Measurements from ENCODE around the gene MCTP1.

MCTP1 gene

GRCh38 chr5:94777056-94777880 is 507.6 kb downstream of the MCTP1 start:
- 0 out of 2 replicates have a peak, but pooled peaks have one; percentile 9 for TF ChIP-seq L3MBTL2 (conservative IDR thresholded peaks at IDR 0.05)
- TF ChIP-seq FOXM1 (IDR thresholded peaks at IDR 0.05; ENCODE audit: borderline replicate concordance), result no peak
- peak; percentile 79 for TF ChIP-seq PKNOX1 (IDR thresholded peaks at IDR 0.05)
- ChIA-PET POLR2A (no interaction called here), CTCF (no interaction called here)
- peak; percentile 16 for DNase-seq (ENCODE audit: extremely low spot score)

- TF ChIP-seq SUZ12 (IDR thresholded peaks at IDR 0.05) (no peak), BHLHE40 (IDR thresholded peaks at IDR 0.05; ENCODE audit: borderline replicate concordance) (no peak), ARNT (IDR thresholded peaks at IDR 0.05) (no peak), FOXM1 (IDR thresholded peaks at IDR 0.05; ENCODE audit: borderline replicate concordance) (no peak), NFRKB (IDR thresholded peaks at IDR 0.05) (no peak), ZNF384 (IDR thresholded peaks at IDR 0.05) (no peak), ELF4 (IDR thresholded peaks at IDR 0.05) (no peak), PKNOX1 (IDR thresholded peaks at IDR 0.05) (no peak), FOXA1 (IDR thresholded peaks at IDR 0.05) (no peak), HDGF (IDR thresholded peaks at IDR 0.05; ENCODE audit: borderline replicate concordance) (no peak), SP1 (IDR thresholded peaks at IDR 0.05) (no peak), LEF1 (IDR thresholded peaks at IDR 0.05; ENCODE audit: borderline replicate concordance) (no peak), FOXK2 (IDR thresholded peaks at IDR 0.05) (no peak), L3MBTL2 (conservative IDR thresholded peaks at IDR 0.05) (no peak), CTBP1 (IDR thresholded peaks at IDR 0.05; ENCODE audit: borderline replicate concordance) (no peak), TARDBP (IDR thresholded peaks at IDR 0.05) (no peak)
- POLR2A ChIA-PET, result no interaction called here
- no peak for DNase-seq (ENCODE audit: extremely low spot score)
- CTCF ChIA-PET, result no interaction called here
Observed at GRCh38 chr5:94776167-94776566, 508.7 kb downstream of the MCTP1 start.

GRCh38 chr5:94775088-94775487 is 509.8 kb downstream of the MCTP1 start:
- POLR2A ChIA-PET, result no interaction called here
- CTCF ChIA-PET, result no interaction called here

GRCh38 chr5:94771742-94772141 is 513.2 kb downstream of the MCTP1 start:
- POLR2A ChIA-PET, result interaction anchor here (0.6 kb wide), 1 partner anchor 9 kb away, joined by 4 read pairs; no protein-coding TSS in a partner anchor
- no peak for DNase-seq (ENCODE audit: extremely low spot score)
- CTCF ChIA-PET, result no interaction called here
- no peak for TF ChIP-seq FOXK2 (IDR thresholded peaks at IDR 0.05)
- TF ChIP-seq FOXA1 (IDR thresholded peaks at IDR 0.05), result no peak
- no peak for TF ChIP-seq CTBP1 (IDR thresholded peaks at IDR 0.05; ENCODE audit: borderline replicate concordance)
- no peak for TF ChIP-seq NFRKB (IDR thresholded peaks at IDR 0.05)
- TF ChIP-seq ZNF384 (IDR thresholded peaks at IDR 0.05), result no peak
- TF ChIP-seq ARNT (IDR thresholded peaks at IDR 0.05), result no peak
- no peak for TF ChIP-seq L3MBTL2 (conservative IDR thresholded peaks at IDR 0.05)
- no peak for TF ChIP-seq FOXM1 (IDR thresholded peaks at IDR 0.05; ENCODE audit: borderline replicate concordance)
- TF ChIP-seq BHLHE40 (IDR thresholded peaks at IDR 0.05; ENCODE audit: borderline replicate concordance), result no peak
- no peak for TF ChIP-seq SUZ12 (IDR thresholded peaks at IDR 0.05)
- no peak for TF ChIP-seq PKNOX1 (IDR thresholded peaks at IDR 0.05)
- TF ChIP-seq SP1 (IDR thresholded peaks at IDR 0.05), result no peak
- no peak for TF ChIP-seq TARDBP (IDR thresholded peaks at IDR 0.05)
- TF ChIP-seq ELF4 (IDR thresholded peaks at IDR 0.05), result no peak
- TF ChIP-seq HDGF (IDR thresholded peaks at IDR 0.05; ENCODE audit: borderline replicate concordance), result no peak
- no peak for TF ChIP-seq LEF1 (IDR thresholded peaks at IDR 0.05; ENCODE audit: borderline replicate concordance)

More at GRCh38 chr5:94775088-94775487, 509.8 kb downstream of the MCTP1 start:
- no peak for DNase-seq (ENCODE audit: extremely low spot score)
- no peak for TF ChIP-seq ARNT (IDR thresholded peaks at IDR 0.05)
- TF ChIP-seq HDGF (IDR thresholded peaks at IDR 0.05; ENCODE audit: borderline replicate concordance), result no peak

- POLR2A ChIA-PET, result no interaction called here
- no peak for TF ChIP-seq SP1 (IDR thresholded peaks at IDR 0.05)
Observed at GRCh38 chr5:94769996-94770395, 514.9 kb downstream of the MCTP1 start.

GRCh38 chr5:94761786-94762185 is 523.1 kb downstream of the MCTP1 start:
- POLR2A ChIA-PET, result no interaction called here
- CTCF ChIA-PET, result no interaction called here
- TF ChIP-seq ARNT (IDR thresholded peaks at IDR 0.05) (no peak), L3MBTL2 (conservative IDR thresholded peaks at IDR 0.05) (no peak), CTBP1 (IDR thresholded peaks at IDR 0.05; ENCODE audit: borderline replicate concordance) (no peak)
- no peak for DNase-seq (ENCODE audit: extremely low spot score)

More at GRCh38 chr5:94769996-94770395, 514.9 kb downstream of the MCTP1 start:
- no peak for DNase-seq (ENCODE audit: extremely low spot score)
- CTCF ChIA-PET, result no interaction called here

- CTCF ChIA-PET, result no interaction called here
Observed at GRCh38 chr5:94761055-94761454, 523.8 kb downstream of the MCTP1 start.

More at GRCh38 chr5:94761055-94761454, 523.8 kb downstream of the MCTP1 start:
- DNase-seq (ENCODE audit: extremely low spot score), result no peak
- POLR2A ChIA-PET, result no interaction called here
- TF ChIP-seq BHLHE40 (IDR thresholded peaks at IDR 0.05; ENCODE audit: borderline replicate concordance) (no peak), TARDBP (IDR thresholded peaks at IDR 0.05) (no peak), PKNOX1 (IDR thresholded peaks at IDR 0.05) (no peak), SP1 (IDR thresholded peaks at IDR 0.05) (no peak), FOXK2 (IDR thresholded peaks at IDR 0.05) (no peak), CTBP1 (IDR thresholded peaks at IDR 0.05; ENCODE audit: borderline replicate concordance) (no peak), FOXA1 (IDR thresholded peaks at IDR 0.05) (no peak), ELF4 (IDR thresholded peaks at IDR 0.05) (no peak), L3MBTL2 (conservative IDR thresholded peaks at IDR 0.05) (no peak), FOXM1 (IDR thresholded peaks at IDR 0.05; ENCODE audit: borderline replicate concordance) (no peak), HDGF (IDR thresholded peaks at IDR 0.05; ENCODE audit: borderline replicate concordance) (no peak), LEF1 (IDR thresholded peaks at IDR 0.05; ENCODE audit: borderline replicate concordance) (no peak), SUZ12 (IDR thresholded peaks at IDR 0.05) (no peak), ARNT (IDR thresholded peaks at IDR 0.05) (no peak), ZNF384 (IDR thresholded peaks at IDR 0.05) (no peak)
